ENCODE data around the gene SSX2IP.

The SSX2IP gene

GRCh38 chr1:84672080-84672854 is 18.0 kb downstream of the SSX2IP start:
- Histone ChIP-seq H3K36me3 (ENCODE audit: control insufficient read depth, low read length) (peaks cover 19% of the 10 kb centered on the region), H3K27ac (ENCODE audit: low read depth, low read length) (no peak overlapping the region), H3K4me2 (ENCODE audit: low read length) (no peak overlapping the region), H3K79me2 (ENCODE audit: control insufficient read depth, low read length) (peaks cover 36% of the 10 kb centered on the region), H3K4me3 (ENCODE audit: low read length) (no peak overlapping the region), H4K20me1 (ENCODE audit: control insufficient read depth, insufficient read depth, low read depth, low read length) (peaks cover 2% of the 10 kb centered on the region; the same call in 1 of the 2 replicates), H3K9me2 (replicated peaks; ENCODE audit: control insufficient read depth, low read length) (no peaks in the 10 kb centered on the region), H3F3A (ENCODE audit: control insufficient read depth, insufficient read depth) (0 out of 2 replicates have a peak, but pooled peaks cover 2% of the 10 kb centered on the region), H3K9me3 (ENCODE audit: control insufficient read depth, insufficient read depth, low read length) (no peaks in the 10 kb centered on the region), H3K4me1 (ENCODE audit: control insufficient read depth, low read length) (no peaks in the 10 kb centered on the region), H3K27me3 (ENCODE audit: control insufficient read depth, low read length) (no peaks in the 10 kb centered on the region)
- TF ChIP-seq EZH2phosphoT487 (IDR thresholded peaks at IDR 0.05; ENCODE audit: borderline replicate concordance, low read length) (no peak), CTCF (IDR thresholded peaks at IDR 0.05; ENCODE audit: low read depth, low read length, poor library complexity, severe bottlenecking) (no peak)

- H3K9me3 ChIP-seq (ENCODE audit: control insufficient read depth, insufficient read depth, low read length): no peaks in the 10 kb centered on the region
- H3K27me3 ChIP-seq (ENCODE audit: control insufficient read depth, low read length): no peaks in the 10 kb centered on the region
- no peak overlapping the region for H3K27ac ChIP-seq (ENCODE audit: low read depth, low read length)
- H3K79me2 ChIP-seq (ENCODE audit: control insufficient read depth, low read length): peaks cover 26% of the 10 kb centered on the region
- H3K4me2 ChIP-seq (ENCODE audit: low read length): no peak overlapping the region
- H3F3A ChIP-seq (ENCODE audit: control insufficient read depth, insufficient read depth): 0 out of 2 replicates have a peak, but pooled peaks cover 2% of the 10 kb centered on the region
- TF ChIP-seq CTCF (IDR thresholded peaks at IDR 0.05; ENCODE audit: low read depth, low read length, poor library complexity, severe bottlenecking): no peak
- TF ChIP-seq EZH2phosphoT487 (IDR thresholded peaks at IDR 0.05; ENCODE audit: borderline replicate concordance, low read length): no peak
- H3K9me2 ChIP-seq (replicated peaks; ENCODE audit: control insufficient read depth, low read length): no peaks in the 10 kb centered on the region
- peaks cover 24% of the 10 kb centered on the region for H3K36me3 ChIP-seq (ENCODE audit: control insufficient read depth, low read length)
- no peak overlapping the region for H3K4me3 ChIP-seq (ENCODE audit: low read length)
- H4K20me1 ChIP-seq (ENCODE audit: control insufficient read depth, insufficient read depth, low read depth, low read length): peaks cover 2% of the 10 kb centered on the region; the same call in 1 of the 2 replicates
- no peaks in the 10 kb centered on the region for H3K4me1 ChIP-seq (ENCODE audit: control insufficient read depth, low read length)
Observed at GRCh38 chr1:84669831-84670230, 20.4 kb downstream of the SSX2IP start.

GRCh38 chr1:84668185-84668584 is 22.1 kb downstream of the SSX2IP start:
- TF ChIP-seq EZH2phosphoT487 (IDR thresholded peaks at IDR 0.05; ENCODE audit: borderline replicate concordance, low read length): no peak
- TF ChIP-seq CTCF (IDR thresholded peaks at IDR 0.05; ENCODE audit: low read depth, low read length, poor library complexity, severe bottlenecking): peak; percentile 45
- no peaks in the 10 kb centered on the region for H3K4me1 ChIP-seq (ENCODE audit: control insufficient read depth, low read length)
- H3K4me2 ChIP-seq (ENCODE audit: low read length): no peak overlapping the region
- H3K27ac ChIP-seq (ENCODE audit: low read depth, low read length): no peak overlapping the region
- H3F3A ChIP-seq (ENCODE audit: control insufficient read depth, insufficient read depth): 0 out of 2 replicates have a peak, but pooled peaks cover 2% of the 10 kb centered on the region
- H4K20me1 ChIP-seq (ENCODE audit: control insufficient read depth, insufficient read depth, low read depth, low read length): peaks cover 2% of the 10 kb centered on the region; the same call in 1 of the 2 replicates
- no peaks in the 10 kb centered on the region for H3K27me3 ChIP-seq (ENCODE audit: control insufficient read depth, low read length)
- no peaks in the 10 kb centered on the region for H3K9me3 ChIP-seq (ENCODE audit: control insufficient read depth, insufficient read depth, low read length)
- no peaks in the 10 kb centered on the region for H3K9me2 ChIP-seq (replicated peaks; ENCODE audit: control insufficient read depth, low read length)
- peaks cover 11% of the 10 kb centered on the region for H3K79me2 ChIP-seq (ENCODE audit: control insufficient read depth, low read length)
- peaks cover 30% of the 10 kb centered on the region for H3K36me3 ChIP-seq (ENCODE audit: control insufficient read depth, low read length)
- no peak overlapping the region for H3K4me3 ChIP-seq (ENCODE audit: low read length)

Measured in DOHH2 (cell line).